ENCODE results near the gene CPA1. TPM values are rescaled to one million over a fixed set of nuclear protein-coding genes. Genes with fewer than 3 reads are reported as not detected.

The CPA1 gene
- total and polyA plus RNA-seq, 2 of the 13 experiments (the other 11 are each of a cell fraction or from before 2014, with no cell fraction given) = 0.20 to 0.58 TPM

GRCh38 chr7:130371046-130371445 is 9.2 kb upstream of the CPA1 start (continued):
- TF ChIP-seq ATF5 (CRISPR knock-in tag; IDR thresholded peaks at IDR 0.05; ENCODE audit: low read depth) (no peak), ZNF841 (CRISPR knock-in tag; IDR thresholded peaks at IDR 0.05; ENCODE audit: borderline replicate concordance) (no peak)

- no TSS peak for BruUV-seq (replicated peaks)
- no peak for TF ChIP-seq RFXAP (CRISPR knock-in tag; IDR thresholded peaks at IDR 0.05; ENCODE audit: borderline replicate concordance)
- TF ChIP-seq E2F2 (CRISPR knock-in tag; IDR thresholded peaks at IDR 0.05; ENCODE audit: borderline replicate concordance) = no peak
- 0 out of 2 replicates have a peak, but pooled peaks have one; percentile 31 for TF ChIP-seq ZNF609 (CRISPR knock-in tag; IDR thresholded peaks at IDR 0.05; ENCODE audit: borderline replicate concordance)
- TF ChIP-seq REL (CRISPR knock-in tag; conservative IDR thresholded peaks at IDR 0.05) = no peak
- TF ChIP-seq TBL1XR1 (IDR thresholded peaks at IDR 0.05; ENCODE audit: borderline replicate concordance, low read length, partially characterized antibody) = no peak
- TF ChIP-seq HMGXB3 (CRISPR knock-in tag; IDR thresholded peaks at IDR 0.05; ENCODE audit: borderline replicate concordance) = no peak
- peak; percentile 59 for TF ChIP-seq YY1 (IDR thresholded peaks at IDR 0.05; ENCODE audit: insufficient read depth, insufficient replicate concordance, low read depth, low read length)
Measured at GRCh38 chr7:130372402-130373165, 7.7 kb upstream of the CPA1 start.

More at GRCh38 chr7:130372402-130373165, 7.7 kb upstream of the CPA1 start:
- in situ Hi-C loops (cut with HindIII; ENCODE audit: extremely low pct_ligation_motif_present, low pct_unique_long_range_greater_than_20kb) = no loop called here
- ChIA-PET CTCF (ENCODE audit: low intra/inter-chr PET ratio, low total read pairs) (no interaction called here), POLR2A (interaction anchor here (0.5 to 0.6 kb wide), 2 partner anchors 71 to 304 kb away, joined by 3 read pairs; no protein-coding TSS in a partner anchor)
- Histone ChIP-seq H3K27me3 (ENCODE audit: control insufficient read depth in 1 of 2, insufficient read depth in 2 of 2, low read length in 2 of 2) (no peaks in the 10 kb centered on the region), H4K20me1 (ENCODE audit: insufficient read depth, low read length) (no peaks in the 10 kb centered on the region), H3K9ac (ENCODE audit: insufficient read depth, low read depth, low read length) (peak overlapping the region; percentile 73), H3K9me3 (ENCODE audit: low read length) (peaks cover 10% of the 10 kb centered on the region), H3K36me3 (replicated peaks in 1 of 2; ENCODE audit: control insufficient read depth in 1 of 2, insufficient read depth in 2 of 2, low read length in 2 of 2) (no peaks in the 10 kb centered on the region), H3K4me3 (replicated peaks in 1 of 3; ENCODE audit: insufficient read depth in 1 of 3, low read depth in 2 of 3, low read length in 3 of 3) (peak overlapping the region in 2 of 3 experiments; percentile 4 to 52; a peak in 1 of 6 replicates), H3K79me2 (ENCODE audit: insufficient read depth, low read length) (no peaks in the 10 kb centered on the region), H2AFZ (ENCODE audit: low read length) (no peak overlapping the region), H3K4me1 (ENCODE audit: insufficient read depth, low read length) (peaks cover 74% of the 10 kb centered on the region), H3K4me2 (ENCODE audit: low read depth, low read length) (peak overlapping the region; percentile 68), H3K27ac (ENCODE audit: extremely low read length, insufficient read depth, low read length) (peak overlapping the region; percentile 94)
- intact Hi-C loops (cut with micrococcal nuclease; ENCODE audit: unreplicated experiment) = no loop called here
- FAIRE-seq = no peak
- ATAC-seq = no peak
- DNase-seq (ENCODE audit: low spot score) = no peak
- WGBS (ENCODE audit: low lambda C conversion rate) = 79% methylated on average over 11 of the region's 11 CpGs
